Measurements from ENCODE around the gene QRICH1. TPM values are rescaled to one million over a fixed set of nuclear protein-coding genes. Genes with fewer than 3 reads are reported as not detected.

Gene QRICH1
- total RNA-seq, 2 experiments from 2014 or later = 111 to 132 TPM

DNA sequence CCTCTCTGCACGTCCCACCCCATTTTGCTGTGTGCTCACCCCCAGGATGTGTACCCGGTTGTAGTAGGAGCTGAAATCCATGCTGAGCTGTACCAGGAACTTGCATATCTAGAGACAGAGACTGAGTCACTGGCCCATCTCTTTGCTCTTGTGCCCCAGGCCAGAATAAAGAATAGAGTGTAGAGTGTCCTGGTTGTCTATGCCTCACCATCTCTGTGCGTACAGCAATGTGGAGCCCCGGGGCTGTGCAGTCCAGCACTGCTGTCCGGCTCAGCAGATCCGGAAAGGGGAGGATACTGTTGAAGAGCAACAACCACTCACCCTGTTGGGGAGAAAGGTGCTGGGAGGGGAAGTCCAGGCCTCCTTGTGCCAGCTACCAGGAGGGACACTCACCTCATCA lies 78.1 kb downstream of the QRICH1 start:
- Histone ChIP-seq H2AFZ (ENCODE audit: low read length) (no peak overlapping the region), H3K4me3 (ENCODE audit: low read depth, low read length, poor library complexity, severe bottlenecking) (no peak overlapping the region), H3K36me3 (ENCODE audit: insufficient read depth, low read length) (peaks cover 55% of the 10 kb centered on the region), H3K79me2 (ENCODE audit: insufficient read depth, low read depth, low read length) (peaks cover 16% of the 10 kb centered on the region; the same call in 1 of the 2 replicates), H3K9me3 (ENCODE audit: low read length) (no peaks in the 10 kb centered on the region), H3K27ac (ENCODE audit: low read depth, low read length, poor library complexity, severe bottlenecking) (no peak overlapping the region), H3K4me1 (ENCODE audit: insufficient read depth, low read length, poor library complexity, severe bottlenecking) (peaks cover 22% of the 10 kb centered on the region), H3K4me2 (ENCODE audit: low read length) (no peak overlapping the region), H4K20me1 (ENCODE audit: insufficient read depth, low read length) (no peaks in the 10 kb centered on the region), H3K9me2 (ENCODE audit: insufficient read depth, low read length) (no peaks in the 10 kb centered on the region)
- ChIA-PET CTCF (ENCODE audit: unreplicated experiment) (no interaction called here), POLR2A (no interaction called here)
- DNase-seq (ENCODE audit: low spot score) = no peak
- TF ChIP-seq EZH2phosphoT487 (IDR thresholded peaks at IDR 0.05; ENCODE audit: borderline replicate concordance, low read depth, low read length) = no peak
- TF ChIP-seq, protein P1, sequence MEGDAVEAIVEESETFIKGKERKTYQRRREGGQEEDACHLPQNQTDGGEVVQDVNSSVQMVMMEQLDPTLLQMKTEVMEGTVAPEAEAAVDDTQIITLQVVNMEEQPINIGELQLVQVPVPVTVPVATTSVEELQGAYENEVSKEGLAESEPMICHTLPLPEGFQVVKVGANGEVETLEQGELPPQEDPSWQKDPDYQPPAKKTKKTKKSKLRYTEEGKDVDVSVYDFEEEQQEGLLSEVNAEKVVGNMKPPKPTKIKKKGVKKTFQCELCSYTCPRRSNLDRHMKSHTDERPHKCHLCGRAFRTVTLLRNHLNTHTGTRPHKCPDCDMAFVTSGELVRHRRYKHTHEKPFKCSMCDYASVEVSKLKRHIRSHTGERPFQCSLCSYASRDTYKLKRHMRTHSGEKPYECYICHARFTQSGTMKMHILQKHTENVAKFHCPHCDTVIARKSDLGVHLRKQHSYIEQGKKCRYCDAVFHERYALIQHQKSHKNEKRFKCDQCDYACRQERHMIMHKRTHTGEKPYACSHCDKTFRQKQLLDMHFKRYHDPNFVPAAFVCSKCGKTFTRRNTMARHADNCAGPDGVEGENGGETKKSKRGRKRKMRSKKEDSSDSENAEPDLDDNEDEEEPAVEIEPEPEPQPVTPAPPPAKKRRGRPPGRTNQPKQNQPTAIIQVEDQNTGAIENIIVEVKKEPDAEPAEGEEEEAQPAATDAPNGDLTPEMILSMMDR (conservative IDR thresholded peaks at IDR 0.05; ENCODE audit: low read length) = no peak
- no TSS peak for BruUV-seq (replicated peaks)
- intact Hi-C loops (cut with micrococcal nuclease; ENCODE audit: unreplicated experiment) = no loop called here

GRCh38 chr3:49015072-49015471 lies 78.8 kb downstream of the QRICH1 start:
- no peak overlapping the region for H2AFZ ChIP-seq (ENCODE audit: low read length)
- ChIA-PET CTCF (ENCODE audit: unreplicated experiment) (no interaction called here), POLR2A (no interaction called here)
- H4K20me1 ChIP-seq (ENCODE audit: insufficient read depth, low read length) = no peaks in the 10 kb centered on the region
- BruUV-seq (replicated peaks) = no TSS peak
- no peak overlapping the region for H3K27ac ChIP-seq (ENCODE audit: low read depth, low read length, poor library complexity, severe bottlenecking)
- H3K4me2 ChIP-seq (ENCODE audit: low read length) = no peak overlapping the region
- no peaks in the 10 kb centered on the region for H3K9me2 ChIP-seq (ENCODE audit: insufficient read depth, low read length)
- no peak overlapping the region for H3K4me3 ChIP-seq (ENCODE audit: low read depth, low read length, poor library complexity, severe bottlenecking)
- H3K36me3 ChIP-seq (ENCODE audit: insufficient read depth, low read length) = peaks cover 55% of the 10 kb centered on the region
- intact Hi-C loops (cut with micrococcal nuclease; ENCODE audit: unreplicated experiment) = no loop called here
- TF ChIP-seq, protein P1 (conservative IDR thresholded peaks at IDR 0.05; ENCODE audit: low read length) = no peak
- no peak for TF ChIP-seq EZH2phosphoT487 (IDR thresholded peaks at IDR 0.05; ENCODE audit: borderline replicate concordance, low read depth, low read length)
- H3K79me2 ChIP-seq (ENCODE audit: insufficient read depth, low read depth, low read length) = peaks cover 9% of the 10 kb centered on the region; the same call in 1 of the 2 replicates
- H3K9me3 ChIP-seq (ENCODE audit: low read length) = no peaks in the 10 kb centered on the region
- H3K4me1 ChIP-seq (ENCODE audit: insufficient read depth, low read length, poor library complexity, severe bottlenecking) = peaks cover 22% of the 10 kb centered on the region
- DNase-seq (ENCODE audit: low spot score) = no peak

- H3K9me2 ChIP-seq (ENCODE audit: insufficient read depth, low read length) = no peaks in the 10 kb centered on the region
- H3K36me3 ChIP-seq (ENCODE audit: insufficient read depth, low read length) = peaks cover 61% of the 10 kb centered on the region
- peaks cover 10% of the 10 kb centered on the region; the same call in 1 of the 2 replicates for H3K79me2 ChIP-seq (ENCODE audit: insufficient read depth, low read depth, low read length)
- peak; percentile 69 for DNase-seq (ENCODE audit: low spot score)
- H2AFZ ChIP-seq (ENCODE audit: low read length) = no peak overlapping the region
- ChIA-PET POLR2A (no interaction called here), CTCF (ENCODE audit: unreplicated experiment) (interaction anchor here (0.8 to 1.2 kb wide), 2 partner anchors 24 to 26 kb away, joined by 3 to 7 read pairs; partner anchors contain the start of gene P4HTM)
- H3K9me3 ChIP-seq (ENCODE audit: low read length) = no peaks in the 10 kb centered on the region
- no peak overlapping the region for H3K4me3 ChIP-seq (ENCODE audit: low read depth, low read length, poor library complexity, severe bottlenecking)
- no TSS peak for BruUV-seq (replicated peaks)
- H3K4me1 ChIP-seq (ENCODE audit: insufficient read depth, low read length, poor library complexity, severe bottlenecking) = peaks cover 15% of the 10 kb centered on the region
- H3K27ac ChIP-seq (ENCODE audit: low read depth, low read length, poor library complexity, severe bottlenecking) = no peak overlapping the region
- intact Hi-C loops (cut with micrococcal nuclease; ENCODE audit: unreplicated experiment) = loop anchor here (1.0 kb wide), 1 partner anchor 26 kb away; no protein-coding TSS in a partner anchor
- no peak overlapping the region for H3K4me2 ChIP-seq (ENCODE audit: low read length)
- no peak for TF ChIP-seq EZH2phosphoT487 (IDR thresholded peaks at IDR 0.05; ENCODE audit: borderline replicate concordance, low read depth, low read length)
- TF ChIP-seq, protein P1 (conservative IDR thresholded peaks at IDR 0.05; ENCODE audit: low read length) = peak; percentile 82
- H4K20me1 ChIP-seq (ENCODE audit: insufficient read depth, low read length) = no peaks in the 10 kb centered on the region
These were observed 79.9 kb downstream of the QRICH1 start for GRCh38 chr3:49013738-49014660.
